Activated CD8-positive, alpha-beta memory T cell treated with anti-CD3 and anti-CD28 coated beads for 36 hours (primary cell): Measurements from ENCODE around the gene SMYD3. TPM values are rescaled to one million over a fixed set of nuclear protein-coding genes. Genes with fewer than 3 reads are reported as not detected.

Experiments
- total RNA-seq, 2 experiments: library from RNA; stranded (reverse); gene quantifications; one replicate each; pipeline ENCODE4 v1.2.3, GENCODE V29; 2021

Gene SMYD3
- total RNA-seq, 2 experiments from 2014 or later, result 17.6 to 20.5 TPM

Other genes with a start within 250 kb of the SMYD3 start
- 10 to 100 TPM; 32.3 to 32.6 TPM for gene TFB2M, start 59.0 kb upstream of the SMYD3 start, total RNA-seq
- 10 to 100 TPM; 26.5 to 26.6 TPM for gene CNST, start 59.2 kb upstream of the SMYD3 start, total RNA-seq
- gene SCCPDH, start 217.1 kb upstream of the SMYD3 start, total RNA-seq, result 10 to 100 TPM; 42.1 to 44.1 TPM